K562 (cell line): ENCODE measurements around the gene CASKIN1. TPM values are rescaled to one million over a fixed set of nuclear protein-coding genes. Genes with fewer than 3 reads are reported as not detected.

ENCODE experiments used
- ATAC-seq: fragments of 200-7000 bp; cut with Tn5 transposase; 3 replicates; pipeline ENCODE4 v1.9.1; 2020; ENCODE audit warnings: moderate library complexity
- BruUV-seq: library from RNA; stranded (reverse); fragments of 400-500 nt; replicated peaks from 2 replicates; lab custom pipeline; 2021; lab: Mats Ljungman, UMichigan
- CTCF ChIA-PET: fragments of 300-600 bp; formaldehyde crosslinking; extraction: SDS; loops from one replicate; lab custom pipeline; 2021; ENCODE audit warnings: low intra/inter-chr PET ratio; lab: Yijun Ruan, JAX
- POLR2A ChIA-PET: fragments of 300-600, 350-650 bp; sonication (Branson Sonifier 250); formaldehyde crosslinking; extraction: SDS; loops from one replicate; lab custom pipeline; 2021; ENCODE audit warnings: antibody characterized with exemption, inconsistent platforms; lab: Yijun Ruan, JAX
- DNase-seq, 4 experiments: peaks; one replicate each; pipeline versions ENCODE4 v3.0.0 to v3.0.0-alpha.2; 2011 to 2018; ENCODE audit warnings: low spot score in 3 of 4, mixed read lengths in 3 of 4; ENCODE audit errors: extremely low read depth in 1 of 4
- FAIRE-seq: peaks from 2 replicates; lab custom pipeline; 2011; peaks lifted over from hg19 to GRCh38; lab: Jason Lieb, UNC
- H2AFZ ChIP-seq: 2 replicates; pipeline ENCODE4 v1.6.0; 2011; ENCODE audit warnings: low read depth, low read length, control low read depth, inconsistent platforms
- H3K27ac ChIP-seq: fragments of 200-600 bp; 3 replicates; pipeline ENCODE4 v1.8.0; 2011; ENCODE audit warnings: low read depth, mild to moderate bottlenecking, control low read depth, inconsistent platforms, low read length, moderate library complexity, mixed read lengths; ENCODE audit errors: extremely low read depth
- H3K27me3 ChIP-seq, 2 experiments: fragments of 300-600 bp in 1 of 2; 2 replicates in 1 of 2; 3 replicates in 1 of 2; pipeline versions ENCODE4 v1.6.0 to v1.8.0; 2011; ENCODE audit warnings: inconsistent platforms in 2 of 2, low read length in 2 of 2, mild to moderate bottlenecking in 1 of 2, mixed read lengths in 1 of 2, moderate library complexity in 1 of 2; ENCODE audit not compliant: control insufficient read depth in 2 of 2, insufficient read depth in 2 of 2
- H3K36me3 ChIP-seq: fragments of 300-600 bp; 3 replicates; pipeline ENCODE4 v1.8.0; 2011; ENCODE audit warnings: mild to moderate bottlenecking, low read length, inconsistent platforms; ENCODE audit not compliant: control insufficient read depth, insufficient read depth
- H3K4me1 ChIP-seq, 2 experiments: fragments of 200-600 bp in 1 of 2; replicated peaks in 1 of 2; 2 replicates in 1 of 2; 3 replicates in 1 of 2; pipeline versions ENCODE4 v1.5.1 to v1.8.0; 2011; ENCODE audit warnings: inconsistent platforms in 2 of 2, low read length in 2 of 2, mild to moderate bottlenecking in 1 of 2, mixed read lengths in 1 of 2, moderate library complexity in 1 of 2; ENCODE audit not compliant: control insufficient read depth in 2 of 2, insufficient read depth in 2 of 2
- H3K4me2 ChIP-seq: 2 replicates; pipeline ENCODE4 v1.6.1; 2011; ENCODE audit warnings: low read length, control low read depth, inconsistent platforms, mixed read lengths; ENCODE audit not compliant: insufficient read depth
- H3K4me3 ChIP-seq: fragments of 200-600 bp; sonication (generic), shearing (Covaris generic); 2 replicates; pipeline ENCODE4 v1.5.1; 2016; ENCODE audit warnings: control low read depth, inconsistent platforms
- H3K79me2 ChIP-seq: fragments of 200-600 bp; 3 replicates; pipeline ENCODE4 v1.8.0; 2011; ENCODE audit warnings: low read length, inconsistent platforms; ENCODE audit not compliant: control insufficient read depth, insufficient read depth
- H3K9ac ChIP-seq, 2 experiments: 2 replicates each; pipeline versions ENCODE4 v1.6.0 to v1.6.1; 2011; ENCODE audit warnings: low read depth in 2 of 2, low read length in 2 of 2, control low read depth in 1 of 2, inconsistent platforms in 1 of 2, mild to moderate bottlenecking in 1 of 2, mixed read lengths in 1 of 2; ENCODE audit not compliant: insufficient read depth in 1 of 2
- H3K9me1 ChIP-seq: one replicate; pipeline ENCODE4 v1.6.0; 2011; ENCODE audit warnings: inconsistent platforms, mild to moderate bottlenecking, low read length, moderate library complexity; ENCODE audit not compliant: control insufficient read depth, insufficient read depth
- H3K9me3 ChIP-seq: replicated peaks from 2 replicates; pipeline ENCODE4 v1.5.1; 2011; ENCODE audit warnings: low read depth, low read length, inconsistent platforms; ENCODE audit not compliant: control insufficient read depth, insufficient read depth
- H4K20me1 ChIP-seq: replicated peaks from 2 replicates; pipeline ENCODE4 v1.6.1; 2011; ENCODE audit warnings: low read length, inconsistent platforms, mixed read lengths; ENCODE audit not compliant: control insufficient read depth, insufficient read depth
- ATF6 ChIP-seq: sonication (generic); formaldehyde crosslinking; IDR thresholded peaks from 2 replicates; pipeline ENCODE4 v1.4.0; 2020; ENCODE audit warnings: mild to moderate bottlenecking, missing genetic modification reagents
- CLOCK ChIP-seq: fragments of 250-450 bp; sonication (Bioruptor Pico); IDR thresholded peaks from 2 replicates; pipeline ENCODE4 v1.4.0; 2020; ENCODE audit warnings: mild to moderate bottlenecking, moderate library complexity, borderline replicate concordance
- CTCF ChIP-seq, 3 experiments: IDR thresholded peaks in 2 of 3; conservative IDR thresholded peaks in 1 of 3; 2 replicates each; pipeline ENCODE4 v1.5.1; 2011 to 2012; ENCODE audit warnings: low read length in 3 of 3, mild to moderate bottlenecking in 3 of 3, control low read depth in 2 of 3, improper control_type of control experiment in 1 of 3, inconsistent platforms in 1 of 3, low read depth in 1 of 3, mixed read lengths in 1 of 3, moderate library complexity in 1 of 3; ENCODE audit not compliant: insufficient read depth in 2 of 3
- L3MBTL2 ChIP-seq: fragments of 450-650 bp; IDR thresholded peaks from 2 replicates; pipeline ENCODE4 v1.6.1; 2016; ENCODE audit warnings: mild to moderate bottlenecking, moderate library complexity
- PHTF2 ChIP-seq: fragments of 250-450 bp; sonication (Bioruptor Pico); IDR thresholded peaks from 2 replicates; pipeline ENCODE4 v1.5.0; 2021; ENCODE audit warnings: mild to moderate bottlenecking
- POLR2AphosphoS5 ChIP-seq: IDR thresholded peaks from 2 replicates; pipeline ENCODE4 v1.6.1; 2011; ENCODE audit warnings: mild to moderate bottlenecking, low read depth, low read length, moderate library complexity; ENCODE audit not compliant: control insufficient read depth, insufficient read depth
- RBM22 ChIP-seq: fragments of 200-400 bp; formaldehyde crosslinking; IDR thresholded peaks from 2 replicates; pipeline ENCODE4 v1.6.1; 2018; ENCODE audit warnings: low read length, low read depth; ENCODE audit not compliant: poor library complexity, severe bottlenecking
- SP1 ChIP-seq: sonication (generic); formaldehyde crosslinking; IDR thresholded peaks from 2 replicates; pipeline ENCODE4 v1.8.1; 2022; ENCODE audit warnings: mild to moderate bottlenecking, missing genetic modification reagents
- SRSF7 ChIP-seq: fragments of 200-400 bp; formaldehyde crosslinking; optimal IDR thresholded peaks from 2 replicates; pipeline ENCODE3; 2017; ENCODE audit warnings: mild to moderate bottlenecking, low read depth, low read length
- TEAD1 ChIP-seq, 2 experiments: fragments of 450-650 bp in 1 of 2; sonication (generic) in 1 of 2; formaldehyde crosslinking; IDR thresholded peaks; 2 replicates each; pipeline versions ENCODE4 v1.4.0 to v1.8.0; 2020 to 2022; ENCODE audit warnings: mild to moderate bottlenecking in 2 of 2, missing genetic modification reagents in 1 of 2
- TFAP4 ChIP-seq: sonication (generic); formaldehyde crosslinking; IDR thresholded peaks from 2 replicates; pipeline ENCODE4 v1.8.0; 2022; ENCODE audit warnings: missing genetic modification reagents, mild to moderate bottlenecking, moderate library complexity, borderline replicate concordance
- TRIM24 ChIP-seq, 2 experiments: fragments of 450-650 bp; IDR thresholded peaks; 2 replicates each; pipeline ENCODE4 v1.6.1; 2016
- U2AF2 ChIP-seq: fragments of 200-400 bp; formaldehyde crosslinking; optimal IDR thresholded peaks from 2 replicates; pipeline ENCODE3; 2017; ENCODE audit warnings: low read depth, mild to moderate bottlenecking, low read length
- ZNF445 ChIP-seq: fragments of 250-450 bp; sonication (Bioruptor Pico); IDR thresholded peaks from 2 replicates; pipeline ENCODE4 v1.4.0; 2020; ENCODE audit warnings: low read depth, mild to moderate bottlenecking, moderate library complexity
- WGBS: fragments of 100-300 bp; shearing (Covaris generic); methylation state at CpG from one replicate; pipeline ENCODE4 v1.1.6; 2016; ENCODE audit warnings: low coverage, mixed read lengths; ENCODE audit not compliant: insufficient coverage; ENCODE audit errors: missing lambda C conversion rate; 5-methylcytosine and 5-hydroxymethylcytosine counted together
- in situ Hi-C: fragments of 300-500 bp; cut with MboI; formaldehyde crosslinking; loops from 4 replicates; pipeline ENCODE4 v1.15.0; 2018; ENCODE audit warnings: inconsistent platforms, mixed read lengths
- intact Hi-C: fragments of 100-400 bp; cut with micrococcal nuclease; formaldehyde crosslinking; loops from 2 replicates; pipeline ENCODE4 v1.14.2; 2022
- polyA plus RNA-seq, 8 experiments: library from polyadenylated mRNA; depleted of rRNA in 4 of 8; stranded (reverse) in 5 of 8; unstranded in 3 of 8; fragments of >200 nt; fragmentation: Nextera tagmentation in 2 of 8; fragmentation: Illumina TruSeq in 1 of 8; extraction: Ambion mirVana in 2 of 8; extraction: Trizol in 1 of 8; gene quantifications; 2 replicates each; pipeline versions ENCODE4 v1.2.1 to v1.2.3, GENCODE V29; 2011 to 2014; ENCODE audit warnings: inconsistent platforms in 1 of 8, missing spikeins in 1 of 8
- total RNA-seq, 7 experiments: library from RNA; depleted of rRNA in 6 of 7; stranded (reverse); fragments of >200 nt in 6 of 7; fragmentation: Illumina TruSeq in 2 of 7; extraction: Trizol in 2 of 7; gene quantifications; 2 replicates each; pipeline versions ENCODE4 v1.2.1 to v1.2.3, GENCODE V29; 2011 to 2021; ENCODE audit warnings: low replicate concordance in 1 of 7

CASKIN1 gene
- total and polyA plus RNA-seq, 9 of the 15 experiments (the other 6 are each of a cell fraction or from before 2014, with no cell fraction given), result 0.15 to 4.5 (median 1.5) TPM; not detected in 2

DNA sequence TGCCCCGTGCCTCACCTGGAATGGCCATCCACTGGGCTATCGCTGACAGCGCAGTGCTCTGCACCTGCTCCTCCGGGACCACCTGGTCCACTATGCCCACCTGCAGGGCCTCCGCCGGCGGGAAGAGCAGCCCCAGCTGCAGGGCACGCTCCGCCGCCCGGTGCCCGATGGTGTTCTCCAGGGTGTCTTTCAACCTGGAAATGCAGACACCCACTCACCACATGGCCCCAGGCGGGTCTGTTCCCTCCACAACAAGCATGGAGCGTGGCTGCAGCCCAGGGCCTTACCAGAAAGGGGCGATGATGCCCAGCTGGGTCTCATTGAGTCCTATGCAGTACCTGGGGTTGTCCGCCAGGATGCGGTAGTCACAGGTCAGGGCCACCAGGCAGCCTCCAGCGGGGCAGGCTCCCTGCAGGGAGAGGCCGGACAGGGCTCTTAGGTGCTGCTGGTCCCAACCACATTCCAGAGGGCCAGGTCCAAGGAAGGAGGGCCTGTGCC is 46.7 kb upstream of the CASKIN1 start:
- Histone ChIP-seq H3K9ac (no peak overlapping the region; a peak in 1 of 4 replicates), H3K9me3 (no peaks in the 10 kb centered on the region), H2AFZ (no peak overlapping the region), H4K20me1 (no peaks in the 10 kb centered on the region), H3K9me1 (no peaks in the 10 kb centered on the region), H3K4me1 (peaks cover 0 to 47% of the 10 kb centered on the region in 2 experiments; a peak in 2 of 5 replicates), H3K4me2 (no peak overlapping the region), H3K4me3 (no peak overlapping the region), H3K27me3 (no peaks in the 10 kb centered on the region), H3K36me3 (peaks cover 74% of the 10 kb centered on the region; the same call in 2 of the 3 replicates), H3K79me2 (peaks cover 15% of the 10 kb centered on the region), H3K27ac (no peak overlapping the region)
- in situ Hi-C loops, result no loop called here
- BruUV-seq, result no TSS peak
- ChIA-PET POLR2A (interaction anchor here (0.6 to 6.6 kb wide), 3 partner anchors 8 to 29 kb away, joined by 5 to 39 read pairs (median 19); partner anchors contain the start of genes ECI1 and PGP), CTCF (no interaction called here)
- ATAC-seq, result no peak
- intact Hi-C loops, result no loop called here
- WGBS, result 93% methylated on average over 18 of the region's 19 CpGs
- peak in 1 of 4 experiments; percentile 32 for DNase-seq
- no peak for FAIRE-seq
- 0 out of 2 replicates have a peak, but pooled peaks have one; percentile 27 for TF ChIP-seq TFAP4 (CRISPR knock-in tag)
- TF ChIP-seq PHTF2 (CRISPR knock-in tag), result no peak
- TF ChIP-seq ATF6 (CRISPR knock-in tag), result no peak
- no peak for TF ChIP-seq ZNF445 (CRISPR knock-in tag)
- no peak for TF ChIP-seq TRIM24 (IDR thresholded peaks at IDR 0.05)
- TF ChIP-seq POLR2AphosphoS5, result no peak
- TF ChIP-seq SRSF7, result no peak
- TF ChIP-seq L3MBTL2, result no peak
- TF ChIP-seq RBM22, result peak; percentile 57
- TF ChIP-seq CTCF (IDR thresholded peaks at IDR 0.05 in 2 of 3, conservative IDR thresholded peaks at IDR 0.05 in 1 of 3; ENCODE audit: insufficient read depth in 2 of 3, low read depth in 1 of 3, low read length in 3 of 3), result peak in 2 of 3 experiments; percentile 26 to 59; a peak in 4 of 6 replicates
- TF ChIP-seq TEAD1 (CRISPR knock-in tag; IDR thresholded peaks at IDR 0.05), result no peak
- no peak for TF ChIP-seq SP1 (CRISPR knock-in tag)
- TF ChIP-seq CLOCK (CRISPR knock-in tag), result no peak
- no peak for TF ChIP-seq U2AF2
